ENCODE measurements around the gene PTPRJ. TPM values are rescaled to one million over a fixed set of nuclear protein-coding genes. Genes with fewer than 3 reads are reported as not detected.

Gene PTPRJ
- total RNA-seq, 1 donor from 2014 or later = 63.9 TPM

DNA sequence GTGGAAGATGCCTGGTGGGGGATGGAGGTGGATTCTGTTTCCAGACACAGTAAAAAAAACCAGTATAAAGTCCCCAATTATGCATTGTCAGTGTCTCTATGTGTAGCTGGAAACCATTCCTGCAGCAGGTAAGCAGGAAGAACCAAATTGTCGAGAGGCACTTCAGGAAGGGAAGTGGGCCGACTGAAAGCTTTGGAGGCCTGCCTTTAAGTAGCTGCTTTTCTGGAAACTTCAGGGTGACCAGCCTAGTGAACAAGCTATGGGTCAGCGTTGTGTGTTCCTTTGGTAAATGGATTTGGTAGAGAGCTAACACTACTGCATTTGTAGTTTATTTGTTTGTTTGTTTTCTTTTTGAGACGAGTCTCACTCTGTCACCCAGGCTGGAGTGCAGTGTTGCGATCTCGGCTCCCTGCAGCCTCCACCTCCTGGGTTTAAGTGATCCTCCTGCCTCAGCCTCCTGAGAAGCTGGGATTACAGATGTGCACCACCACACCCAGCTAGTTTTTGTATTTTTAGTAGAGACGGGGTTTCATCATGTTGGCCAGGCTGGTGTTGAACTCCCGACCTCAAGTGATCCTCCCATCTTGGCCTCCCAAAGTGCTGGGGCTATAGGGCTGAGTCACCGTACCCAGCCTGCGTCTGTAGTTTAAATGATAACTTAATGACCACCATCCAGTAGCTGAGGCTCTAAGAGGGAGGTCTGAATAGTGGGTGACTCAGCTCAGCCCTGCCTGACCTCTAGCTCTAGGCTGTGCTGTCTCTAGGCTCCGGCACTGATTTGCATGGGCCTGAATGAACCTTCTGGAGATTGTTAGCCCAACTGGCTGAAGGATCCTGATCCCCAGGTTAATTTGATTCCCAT, 12.8 kb downstream of the PTPRJ start:
- intact Hi-C loops (cut with micrococcal nuclease) = no loop called here

DNA sequence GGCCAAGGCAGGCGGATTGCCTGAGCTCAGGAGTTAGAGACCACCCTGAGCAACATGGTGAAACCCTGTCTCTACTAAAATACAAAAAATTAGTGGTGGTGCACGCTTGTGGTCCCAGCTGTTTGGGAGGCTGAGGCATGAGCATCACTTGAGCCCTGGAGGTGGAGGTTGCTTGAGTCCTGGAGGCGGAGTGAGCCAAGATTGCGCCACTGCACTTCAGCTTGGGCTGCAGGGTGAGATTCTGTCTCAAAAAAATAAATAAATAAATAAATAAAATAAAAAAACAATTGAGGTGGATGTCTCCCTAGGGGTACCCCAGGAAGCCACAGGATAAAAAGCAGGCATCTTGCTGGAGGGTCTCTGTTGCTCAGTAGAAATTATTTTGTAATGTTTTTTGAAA, 14.1 kb downstream of the PTPRJ start:
- intact Hi-C loops (cut with micrococcal nuclease) = no loop called here

DNA sequence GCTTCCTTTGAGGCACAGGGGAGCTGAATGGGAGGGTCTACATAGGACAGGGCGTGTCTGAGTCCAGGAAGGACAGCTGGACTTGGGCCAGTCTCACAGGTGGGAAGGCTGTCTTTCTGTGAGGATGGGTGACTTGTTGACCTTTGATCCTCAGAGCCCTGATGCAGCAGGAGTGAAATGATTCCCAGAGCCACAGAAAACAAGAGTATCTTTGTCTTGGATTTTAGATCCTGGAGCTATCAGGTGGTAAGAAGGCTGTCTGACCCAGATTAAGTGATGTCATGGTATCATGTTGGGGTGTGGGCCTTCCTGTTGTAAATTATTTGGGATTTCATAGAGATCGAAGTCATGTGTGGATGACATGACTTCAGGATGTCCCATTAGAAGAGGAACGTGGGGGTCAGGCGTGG, 15.0 kb downstream of the PTPRJ start:
- intact Hi-C loops (cut with micrococcal nuclease) = no loop called here

DNA sequence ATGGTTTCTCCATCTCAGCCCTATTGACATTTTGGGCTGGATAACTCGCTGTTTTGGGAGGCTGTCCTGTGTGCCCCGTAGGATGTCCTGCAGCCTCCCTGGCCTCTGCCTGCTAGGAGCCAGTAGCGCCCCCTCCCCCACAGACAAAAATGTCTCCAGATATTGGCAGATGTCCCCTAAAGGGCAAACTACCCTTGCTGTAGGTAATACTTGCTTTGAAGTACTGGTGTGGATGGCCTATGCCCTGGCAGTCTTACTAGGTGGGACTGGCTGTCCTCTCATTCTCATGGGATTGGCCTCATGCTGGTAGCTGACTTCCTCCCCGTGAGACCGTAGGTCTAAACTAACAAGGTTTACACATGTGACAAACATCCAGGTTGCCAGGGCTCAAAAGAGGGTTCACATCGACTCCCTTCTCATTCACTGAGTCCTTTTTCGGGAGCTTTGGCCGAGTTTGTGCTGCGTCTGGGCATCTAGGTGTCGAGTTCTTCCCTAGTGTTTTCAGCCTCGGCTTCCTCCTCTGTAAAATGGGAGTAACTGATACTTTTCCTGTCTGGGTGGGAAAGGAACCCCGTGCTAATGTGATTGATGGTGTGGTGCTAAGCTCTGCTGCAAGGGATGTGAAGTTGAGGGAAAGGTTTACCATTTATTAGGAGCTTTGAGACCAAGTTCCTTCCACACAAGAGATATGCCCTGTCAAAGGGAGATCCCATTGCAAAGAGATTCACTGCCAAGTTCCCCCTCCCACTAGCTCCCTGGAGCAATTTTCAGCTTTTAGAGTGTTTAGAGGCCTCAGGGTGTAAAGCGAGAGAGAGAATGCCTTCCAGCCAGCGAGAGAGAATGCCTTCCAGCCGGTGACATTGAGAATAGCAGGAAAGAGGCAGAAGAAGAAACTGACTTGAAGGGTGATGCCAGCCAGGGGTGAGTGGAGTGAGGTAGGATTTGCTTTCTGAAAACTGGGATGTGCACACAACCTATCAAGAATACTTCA, 17.0 kb downstream of the PTPRJ start:
- intact Hi-C loops (cut with micrococcal nuclease) = no loop called here

GRCh38 chr11:47998345-47998732, 18.0 kb downstream of the PTPRJ start:
- intact Hi-C loops (cut with micrococcal nuclease) = no loop called here

DNA sequence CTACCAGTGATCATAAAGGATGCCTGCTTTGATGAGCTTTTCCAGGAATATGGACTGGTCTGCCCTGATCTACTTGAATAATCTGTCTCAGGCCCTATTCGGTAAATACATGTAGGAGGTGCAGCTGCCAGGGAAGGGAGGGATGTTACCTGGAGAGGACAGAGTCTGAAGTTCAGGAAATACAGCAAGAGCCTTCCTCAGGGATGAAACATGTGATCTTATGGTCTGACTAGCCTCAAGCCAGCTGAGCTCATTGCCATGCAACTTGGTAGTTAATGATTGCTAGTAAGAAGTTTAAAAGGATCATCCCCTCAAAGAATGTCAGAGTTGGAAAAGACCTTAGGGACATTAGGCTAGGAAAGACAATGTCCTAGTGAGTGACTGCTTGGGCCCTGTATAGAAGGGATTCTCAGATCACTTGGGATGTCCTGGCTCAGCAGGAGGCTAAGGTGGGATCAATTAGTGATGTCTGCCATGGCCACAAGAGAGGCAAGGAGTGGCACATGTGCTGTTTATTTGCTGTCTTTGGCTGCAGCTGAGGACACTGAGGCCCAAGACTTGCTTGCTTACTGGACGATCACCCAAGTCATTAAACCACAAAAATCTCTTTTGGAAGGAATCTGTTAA, 18.5 kb downstream of the PTPRJ start:
- intact Hi-C loops (cut with micrococcal nuclease) = no loop called here

GRCh38 chr11:48000432-48000831, 20.1 kb downstream of the PTPRJ start:
- intact Hi-C loops (cut with micrococcal nuclease) = no loop called here

DNA sequence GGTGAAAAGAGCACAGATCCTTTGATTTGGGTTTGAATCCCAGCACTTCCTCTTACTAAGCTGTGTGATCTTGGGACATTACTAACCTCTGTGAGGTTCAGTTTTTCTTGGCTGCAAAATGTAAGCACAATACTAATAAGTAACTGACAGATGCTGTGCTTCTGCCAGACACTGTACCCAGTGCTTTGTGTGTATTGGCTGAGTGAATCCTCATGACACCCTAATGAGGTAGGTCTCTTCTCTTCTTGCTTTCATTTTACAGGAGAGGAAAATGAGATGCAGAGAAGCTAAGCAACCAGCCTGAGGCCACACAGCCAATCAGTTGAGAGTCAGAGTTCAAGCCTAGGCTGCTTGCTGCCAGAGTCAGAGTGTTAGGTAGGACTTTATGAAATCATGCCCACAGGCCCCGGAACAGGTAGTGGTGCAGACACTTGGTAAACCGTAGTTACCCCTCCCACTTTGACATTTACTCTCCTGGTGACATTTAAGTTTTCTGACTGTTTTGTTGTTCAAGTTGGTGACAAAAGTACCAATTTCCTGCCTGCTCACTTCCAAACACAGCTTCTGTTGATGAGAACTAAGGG, 21.2 kb downstream of the PTPRJ start:
- intact Hi-C loops (cut with micrococcal nuclease) = loop anchor here (1.0 kb wide), 8 partner anchors 8 to 234 kb away; partner anchors contain the start of gene FNBP4

DNA sequence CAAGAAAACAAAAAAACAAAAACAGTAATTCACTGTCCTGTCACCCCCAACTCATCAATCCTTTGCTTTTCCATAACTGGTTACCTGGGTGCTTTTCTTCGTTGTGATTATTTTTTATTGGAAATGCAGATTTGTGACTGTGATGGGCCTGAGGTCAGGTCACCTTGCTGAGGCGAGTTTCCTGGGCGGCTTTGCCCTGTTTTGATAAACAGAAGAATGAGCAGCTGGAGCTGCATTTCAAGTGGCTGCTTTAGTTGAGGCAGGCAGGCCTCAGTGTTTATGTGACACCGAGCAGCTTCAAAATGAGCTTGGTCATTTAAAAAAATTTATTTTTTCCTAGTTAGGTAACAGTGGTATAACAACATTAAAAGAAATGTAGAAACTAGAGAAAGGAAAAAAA, 22.2 kb downstream of the PTPRJ start:
- intact Hi-C loops (cut with micrococcal nuclease) = no loop called here

- intact Hi-C loops (cut with micrococcal nuclease) = no loop called here
Observed at GRCh38 chr11:48003926-48004325, 23.6 kb downstream of the PTPRJ start.

- intact Hi-C loops (cut with micrococcal nuclease) = no loop called here
Observed at GRCh38 chr11:48004456-48004855, 24.1 kb downstream of the PTPRJ start.

- intact Hi-C loops (cut with micrococcal nuclease) = loop anchor here (5.0 kb wide), 1 partner anchor 143 kb away; no protein-coding TSS in a partner anchor
Observed at GRCh38 chr11:48005136-48005535, 24.8 kb downstream of the PTPRJ start.

GRCh38 chr11:48005831-48006270, 25.5 kb downstream of the PTPRJ start:
- intact Hi-C loops (cut with micrococcal nuclease) = loop anchor here (1.0 to 5.0 kb wide), 2 partner anchors 49 to 144 kb away; no protein-coding TSS in a partner anchor

GRCh38 chr11:48006301-48006992, 26.1 kb downstream of the PTPRJ start:
- intact Hi-C loops (cut with micrococcal nuclease) = loop anchor here (1.0 to 5.0 kb wide), 2 partner anchors 49 to 144 kb away; no protein-coding TSS in a partner anchor

DNA sequence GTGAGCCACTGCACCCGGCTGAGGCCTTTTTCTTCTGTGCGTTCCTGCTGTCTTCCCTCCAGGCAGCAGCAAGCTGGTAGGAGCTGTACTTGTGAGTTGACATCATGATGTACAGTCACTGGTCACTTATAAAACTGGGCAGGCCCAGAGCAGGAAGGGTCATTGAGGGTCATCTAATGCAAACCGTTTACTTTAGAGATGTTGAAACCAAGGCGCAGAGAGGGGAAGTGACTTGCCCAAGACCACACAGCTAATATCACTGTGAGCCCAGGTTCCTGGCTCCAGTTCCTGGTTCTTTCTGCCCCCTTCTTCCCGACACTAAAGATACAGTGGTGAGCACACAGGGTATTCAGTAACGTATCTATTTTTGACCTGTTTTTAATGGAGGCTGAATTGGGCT, 27.3 kb downstream of the PTPRJ start:
- intact Hi-C loops (cut with micrococcal nuclease) = loop anchor here (5.0 kb wide), 1 partner anchor 145 kb away; no protein-coding TSS in a partner anchor

- intact Hi-C loops (cut with micrococcal nuclease) = loop anchor here (1.0 to 5.0 kb wide), 2 partner anchors 8 to 147 kb away; no protein-coding TSS in a partner anchor
Observed at GRCh38 chr11:48008951-48009270, 28.6 kb downstream of the PTPRJ start.

- intact Hi-C loops (cut with micrococcal nuclease) = loop anchor here (1.0 kb wide), 1 partner anchor 8 kb away; no protein-coding TSS in a partner anchor
Observed at GRCh38 chr11:48011102-48011797, 30.9 kb downstream of the PTPRJ start.

GRCh38 chr11:48011798-48012391, 31.5 kb downstream of the PTPRJ start:
- intact Hi-C loops (cut with micrococcal nuclease) = loop anchor here (1.0 kb wide), 1 partner anchor 7 kb away; no protein-coding TSS in a partner anchor

Data from T-helper 2 cell treated with Interferon-gamma antibody and Interleukin-4, amounts not matched to agents 100 ng/mL and 5 ng/mL, for 36 hours (primary cell).